B cell (primary cell): ENCODE measurements around the gene LKAAEAR1. TPM values are rescaled to one million over a fixed set of nuclear protein-coding genes. Genes with fewer than 3 reads are reported as not detected.

Experiments used
- ATAC-seq: fragments of 200-7000 bp; cut with Tn5 transposase; one replicate; pipeline ENCODE4 v1.10.0; 2021; ENCODE audit warnings: low read depth, mild to moderate bottlenecking, moderate number of reproducible peaks, moderate library complexity
- CTCF ChIA-PET: fragments of 350-600 bp; sonication (Branson Sonifier 250); formaldehyde crosslinking; loops from one replicate; lab custom pipeline; 2021; ENCODE audit warnings: antibody characterized with exemption, inconsistent platforms; lab: Charles Lee
- POLR2A ChIA-PET: fragments of 350-600 bp; sonication (Branson Sonifier 250); formaldehyde crosslinking; loops from one replicate; lab custom pipeline; 2021; ENCODE audit warnings: antibody characterized with exemption; lab: Charles Lee
- DNase-seq: peaks from one replicate; pipeline ENCODE4 v3.0.0; 2013
- H2AFZ ChIP-seq: 2 replicates; pipeline ENCODE4 v1.6.1; 2012; ENCODE audit warnings: mild to moderate bottlenecking, low read depth, low read length; ENCODE audit not compliant: insufficient read depth, poor library complexity, severe bottlenecking
- H3K27ac ChIP-seq, 2 donors: 1 replicate in 1 of 2; 2 replicates in 1 of 2; pipeline ENCODE4 v1.5.1; 2012 to 2013; ENCODE audit warnings: low read length in 2 of 2, mild to moderate bottlenecking in 2 of 2, moderate library complexity in 1 of 2
- H3K27me3 ChIP-seq, 4 experiments: fragments of 200-600 bp in 1 of 4; sonication (generic) in 1 of 4; replicated peaks in 1 of 4; 1 replicate in 2 of 4; 2 replicates in 2 of 4; pipeline versions ENCODE4 v1.6.1 to v1.7.0; 2013 to 2016; ENCODE audit warnings: low read length in 3 of 4, mild to moderate bottlenecking in 2 of 4, mixed read lengths in 1 of 4, moderate library complexity in 1 of 4; ENCODE audit not compliant: insufficient read depth in 4 of 4, control insufficient read depth in 3 of 4; ENCODE audit errors: control extremely low read depth in 1 of 4
- H3K36me3 ChIP-seq, 2 experiments: replicated peaks in 1 of 2; 1 replicate in 1 of 2; 2 replicates in 1 of 2; pipeline versions ENCODE4 v1.6.1 to v1.7.1; 2013; ENCODE audit warnings: low read length in 1 of 2; ENCODE audit not compliant: insufficient read depth in 2 of 2, control insufficient read depth in 1 of 2; ENCODE audit errors: control extremely low read depth in 1 of 2, extremely low read depth in 1 of 2
- H3K4me1 ChIP-seq, 2 donors: fragments of 200-600 bp in 1 of 2; sonication (generic) in 1 of 2; 1 replicate in 1 of 2; 2 replicates in 1 of 2; pipeline versions ENCODE4 v1.5.1 to v1.6.1; 2013 to 2017; ENCODE audit warnings: low read length in 2 of 2; ENCODE audit not compliant: control insufficient read depth in 2 of 2, insufficient read depth in 2 of 2
- H3K4me2 ChIP-seq: replicated peaks from 2 replicates; pipeline ENCODE3; 2012; ENCODE audit warnings: mild to moderate bottlenecking, low read depth, low read length; ENCODE audit not compliant: poor library complexity, severe bottlenecking
- H3K4me3 ChIP-seq, 5 experiments: fragments of 200-600 bp in 1 of 5; sonication (generic) in 1 of 5; 1 replicate in 3 of 5; 2 replicates in 2 of 5; pipeline versions ENCODE4 v1.5.1 to v1.7.0; 2011 to 2016; ENCODE audit warnings: low read length in 4 of 5, mild to moderate bottlenecking in 4 of 5, low read depth in 2 of 5, control low read depth in 1 of 5, moderate library complexity in 1 of 5; ENCODE audit not compliant: insufficient read depth in 1 of 5; ENCODE audit errors: control extremely low read depth in 1 of 5, extremely low read depth in 1 of 5
- H3K79me2 ChIP-seq: fragments of 200-600 bp; sonication (generic); one replicate; pipeline ENCODE4 v1.6.0; 2016; ENCODE audit warnings: low read length; ENCODE audit not compliant: control insufficient read depth, insufficient read depth
- H3K9ac ChIP-seq: fragments of 200-600 bp; sonication (generic); 2 replicates; pipeline ENCODE4 v1.6.1; 2017; ENCODE audit warnings: mild to moderate bottlenecking, low read length, moderate library complexity
- H3K9me3 ChIP-seq, 3 donors: one replicate each; pipeline versions ENCODE4 v1.6.1 to v1.7.1; 2013; ENCODE audit warnings: low read length in 2 of 3; ENCODE audit not compliant: control insufficient read depth in 2 of 3, insufficient read depth in 1 of 3; ENCODE audit errors: control extremely low read depth in 1 of 3
- H4K20me1 ChIP-seq: 2 replicates; pipeline ENCODE4 v1.6.0; 2012; ENCODE audit warnings: mild to moderate bottlenecking, low read length; ENCODE audit not compliant: insufficient read depth, control insufficient read depth, poor library complexity, severe bottlenecking
- H3K27ac Mint-ChIP-seq: one replicate; pipeline ENCODE4 v1.8.0; 2021; ENCODE audit warnings: mixed read lengths
- H3K27me3 Mint-ChIP-seq: one replicate; pipeline ENCODE4 v1.8.0; 2021; ENCODE audit warnings: mixed read lengths
- H3K4me1 Mint-ChIP-seq: one replicate; pipeline ENCODE4 v1.8.0; 2021; ENCODE audit warnings: mixed read lengths
- H3K4me3 Mint-ChIP-seq: one replicate; pipeline ENCODE4 v1.8.0; 2021; ENCODE audit warnings: mixed read lengths
- H3K9me3 Mint-ChIP-seq: one replicate; pipeline ENCODE4 v1.8.0; 2022; ENCODE audit warnings: mixed read lengths; ENCODE audit not compliant: insufficient read depth
- EZH2 ChIP-seq: IDR thresholded peaks from 2 replicates; pipeline ENCODE4 v1.6.1; 2012; ENCODE audit warnings: borderline replicate concordance, low read depth, mild to moderate bottlenecking, moderate library complexity, low read length; ENCODE audit not compliant: insufficient read depth, poor library complexity, severe bottlenecking
- WGBS: methylation state at CpG from one replicate; pipeline ENCODE4 v1.1.5; 2013; ENCODE audit warnings: missing lambda C conversion rate; ENCODE audit not compliant: insufficient coverage; 5-methylcytosine and 5-hydroxymethylcytosine counted together
- intact Hi-C: fragments of 100-400 bp; cut with micrococcal nuclease; formaldehyde crosslinking; loops from one replicate; pipeline ENCODE4 v1.10.0; 2022
- polyA plus RNA-seq: library from polyadenylated mRNA; depleted of rRNA; stranded (reverse); fragments of >200 nt; gene quantifications from 2 replicates; pipeline ENCODE4 v1.2.3, GENCODE V29; 2012
- total RNA-seq, 2 donors: library from RNA; stranded (reverse); fragments of 120-200 nt in 1 of 2; gene quantifications; 1 replicate in 1 of 2; 2 replicates in 1 of 2; pipeline versions ENCODE4 v1.2.3 to v1.2.4, GENCODE V29; 2013 to 2022
- TF ChIP-seq, protein P1 (sequence below): fragments of 200-600 bp; IDR thresholded peaks from one replicate; pipeline ENCODE4 v1.8.0; 2022; ENCODE audit warnings: antibody characterized with exemption, mild to moderate bottlenecking

LKAAEAR1 gene
- total and polyA plus RNA-seq, 2 donors (not counting 1 experiment from before 2014, with no cell fraction given), result 1.9 TPM; not detected in 1

GRCh38 chr20:64045346-64046011, 38.7 kb downstream of the LKAAEAR1 start:
- Mint-ChIP-seq H3K4me3 (no peak overlapping the region), H3K9me3 (no peaks in the 10 kb centered on the region), H3K27me3 (peaks cover 37% of the 10 kb centered on the region), H3K4me1 (peaks cover 16% of the 10 kb centered on the region), H3K27ac (no peak overlapping the region)
- H2AFZ ChIP-seq, result no peak overlapping the region
- H3K9ac ChIP-seq, result no peak overlapping the region
- no peak overlapping the region for H3K4me3 ChIP-seq
- H4K20me1 ChIP-seq, result no peaks in the 10 kb centered on the region
- H3K9me3 ChIP-seq, result peaks cover 0 to 8% (median 0%) of the 10 kb centered on the region in 3 donors
- ChIA-PET CTCF (interaction anchor here (1.0 kb wide), 1 partner anchor 12 kb away, joined by 3 read pairs; no protein-coding TSS in a partner anchor), POLR2A (no interaction called here)
- TF ChIP-seq, protein P1, sequence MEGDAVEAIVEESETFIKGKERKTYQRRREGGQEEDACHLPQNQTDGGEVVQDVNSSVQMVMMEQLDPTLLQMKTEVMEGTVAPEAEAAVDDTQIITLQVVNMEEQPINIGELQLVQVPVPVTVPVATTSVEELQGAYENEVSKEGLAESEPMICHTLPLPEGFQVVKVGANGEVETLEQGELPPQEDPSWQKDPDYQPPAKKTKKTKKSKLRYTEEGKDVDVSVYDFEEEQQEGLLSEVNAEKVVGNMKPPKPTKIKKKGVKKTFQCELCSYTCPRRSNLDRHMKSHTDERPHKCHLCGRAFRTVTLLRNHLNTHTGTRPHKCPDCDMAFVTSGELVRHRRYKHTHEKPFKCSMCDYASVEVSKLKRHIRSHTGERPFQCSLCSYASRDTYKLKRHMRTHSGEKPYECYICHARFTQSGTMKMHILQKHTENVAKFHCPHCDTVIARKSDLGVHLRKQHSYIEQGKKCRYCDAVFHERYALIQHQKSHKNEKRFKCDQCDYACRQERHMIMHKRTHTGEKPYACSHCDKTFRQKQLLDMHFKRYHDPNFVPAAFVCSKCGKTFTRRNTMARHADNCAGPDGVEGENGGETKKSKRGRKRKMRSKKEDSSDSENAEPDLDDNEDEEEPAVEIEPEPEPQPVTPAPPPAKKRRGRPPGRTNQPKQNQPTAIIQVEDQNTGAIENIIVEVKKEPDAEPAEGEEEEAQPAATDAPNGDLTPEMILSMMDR, result no peak
- H3K27me3 ChIP-seq, result peaks cover 0 to 40% (median 16%) of the 10 kb centered on the region in 4 experiments
- WGBS, result 91% methylated on average over 9 of the region's 11 CpGs
- intact Hi-C loops, result no loop called here
- DNase-seq (no peak), ATAC-seq (no peak)
- no peak overlapping the region for H3K27ac ChIP-seq
- H3K4me2 ChIP-seq, result no peak overlapping the region
- no peaks in the 10 kb centered on the region for H3K79me2 ChIP-seq
- peaks cover 21% of the 10 kb centered on the region in 2 donors for H3K4me1 ChIP-seq
- no peaks in the 10 kb centered on the region for H3K36me3 ChIP-seq

- Histone ChIP-seq H3K36me3 (no peaks in the 10 kb centered on the region), H3K4me1 (peaks cover 13 to 15% of the 10 kb centered on the region in 2 donors), H3K27ac (no peak overlapping the region), H3K9me3 (peaks cover 0 to 3% (median 0%) of the 10 kb centered on the region in 3 donors), H2AFZ (no peak overlapping the region), H3K4me2 (no peak overlapping the region), H3K9ac (no peak overlapping the region), H3K27me3 (peaks cover 0 to 34% (median 11%) of the 10 kb centered on the region in 4 experiments), H4K20me1 (no peaks in the 10 kb centered on the region), H3K4me3 (no peak overlapping the region), H3K79me2 (no peaks in the 10 kb centered on the region)
- POLR2A ChIA-PET, result interaction anchor here (1.6 kb wide), 1 partner anchor 33 kb away, joined by 4 read pairs; no protein-coding TSS in a partner anchor
- TF ChIP-seq EZH2, result no peak
- TF ChIP-seq, protein P1, result no peak
- Mint-ChIP-seq H3K27ac (peak overlapping the region; percentile 20), H3K4me3 (no peak overlapping the region), H3K4me1 (peaks cover 16% of the 10 kb centered on the region), H3K9me3 (no peaks in the 10 kb centered on the region), H3K27me3 (peaks cover 39% of the 10 kb centered on the region)
- no peak for ATAC-seq
- 98% methylated on average over 11 of the region's 14 CpGs for WGBS
- intact Hi-C loops, result no loop called here
- CTCF ChIA-PET, result interaction anchor here (1.0 kb wide), 1 partner anchor 13 kb away, joined by 3 read pairs; no protein-coding TSS in a partner anchor
- DNase-seq, result no peak
Observed at GRCh38 chr20:64044484-64045247, 39.5 kb downstream of the LKAAEAR1 start.
